ENCODE data around the gene LDB2. TPM values are rescaled to one million over a fixed set of nuclear protein-coding genes. Genes with fewer than 3 reads are reported as not detected.

The LDB2 gene
- polyA plus RNA-seq, 3 donors, result not detected

DNA sequence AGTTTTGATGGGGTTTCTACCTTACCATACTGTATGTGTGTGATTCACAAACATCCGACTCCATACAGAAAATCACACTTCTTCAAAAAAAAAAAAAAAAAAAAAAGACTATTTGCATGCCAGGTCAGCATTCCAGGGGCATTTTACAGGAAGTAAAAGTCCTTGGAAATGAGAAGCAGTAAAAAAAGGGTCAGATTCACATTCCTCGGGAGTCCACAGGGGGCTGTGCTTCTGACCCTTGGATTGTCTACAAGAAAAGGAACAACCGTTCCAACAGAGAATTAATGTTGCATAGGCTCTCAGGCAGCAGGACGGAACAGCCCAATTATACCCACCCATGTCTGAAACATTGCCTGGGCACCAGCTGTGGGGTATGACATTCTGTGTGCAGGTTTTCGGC lies 290.3 kb downstream of the LDB2 start:
- H3K36me3 ChIP-seq (replicated peaks in 1 of 2; ENCODE audit: control insufficient read depth in 1 of 2, insufficient read depth in 2 of 2, low read length in 2 of 2), result no peaks in the 10 kb centered on the region
- no peaks in the 10 kb centered on the region for H3K79me2 ChIP-seq (ENCODE audit: insufficient read depth, low read length)
- no peaks in the 10 kb centered on the region for H3K36me3 Mint-ChIP-seq
- no peak for DNase-seq
- no peaks in the 10 kb centered on the region for H3K27me3 ChIP-seq (ENCODE audit: control insufficient read depth in 2 of 2, insufficient read depth in 2 of 2, low read length in 2 of 2)
- no peak overlapping the region for H2AFZ ChIP-seq (ENCODE audit: insufficient read depth, low read depth, low read length, poor library complexity, severe bottlenecking)
- no peaks in the 10 kb centered on the region for H4K20me1 ChIP-seq (ENCODE audit: insufficient read depth, low read length)
- H3K4me3 ChIP-seq (replicated peaks in 1 of 3; ENCODE audit: low read depth in 2 of 3, low read length in 3 of 3), result no peak overlapping the region
- 95% methylated on average over 4 of the region's 5 CpGs for WGBS (ENCODE audit: insufficient coverage)
- no peak overlapping the region for H3K27ac ChIP-seq (ENCODE audit: low read depth in 1 of 2, low read length in 2 of 2)
- TF ChIP-seq, protein P1, sequence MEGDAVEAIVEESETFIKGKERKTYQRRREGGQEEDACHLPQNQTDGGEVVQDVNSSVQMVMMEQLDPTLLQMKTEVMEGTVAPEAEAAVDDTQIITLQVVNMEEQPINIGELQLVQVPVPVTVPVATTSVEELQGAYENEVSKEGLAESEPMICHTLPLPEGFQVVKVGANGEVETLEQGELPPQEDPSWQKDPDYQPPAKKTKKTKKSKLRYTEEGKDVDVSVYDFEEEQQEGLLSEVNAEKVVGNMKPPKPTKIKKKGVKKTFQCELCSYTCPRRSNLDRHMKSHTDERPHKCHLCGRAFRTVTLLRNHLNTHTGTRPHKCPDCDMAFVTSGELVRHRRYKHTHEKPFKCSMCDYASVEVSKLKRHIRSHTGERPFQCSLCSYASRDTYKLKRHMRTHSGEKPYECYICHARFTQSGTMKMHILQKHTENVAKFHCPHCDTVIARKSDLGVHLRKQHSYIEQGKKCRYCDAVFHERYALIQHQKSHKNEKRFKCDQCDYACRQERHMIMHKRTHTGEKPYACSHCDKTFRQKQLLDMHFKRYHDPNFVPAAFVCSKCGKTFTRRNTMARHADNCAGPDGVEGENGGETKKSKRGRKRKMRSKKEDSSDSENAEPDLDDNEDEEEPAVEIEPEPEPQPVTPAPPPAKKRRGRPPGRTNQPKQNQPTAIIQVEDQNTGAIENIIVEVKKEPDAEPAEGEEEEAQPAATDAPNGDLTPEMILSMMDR (IDR thresholded peaks at IDR 0.05), result no peak
- H3K9ac ChIP-seq (ENCODE audit: insufficient read depth, low read length, poor library complexity, severe bottlenecking), result no peak overlapping the region
- peaks cover 0 to 3% (median 2%) of the 10 kb centered on the region in 3 donors for H3K27me3 Mint-ChIP-seq (ENCODE audit: low read depth in 3 of 3)
- H3K9me3 ChIP-seq (replicated peaks in 1 of 2; ENCODE audit: control insufficient read depth in 1 of 2, insufficient read depth in 1 of 2, low read length in 2 of 2), result peaks cover 11 to 17% of the 10 kb centered on the region in 2 donors
- no peak overlapping the region for H3K4me3 Mint-ChIP-seq
- no peak overlapping the region for H3K27ac Mint-ChIP-seq
- intact Hi-C loops (cut with micrococcal nuclease), result no loop called here
- no peak overlapping the region for H3K4me2 ChIP-seq (replicated peaks; ENCODE audit: extremely low read depth, low read length, poor library complexity, severe bottlenecking)
- H3K9me3 Mint-ChIP-seq, result peaks cover 5 to 18% (median 11%) of the 10 kb centered on the region in 7 donors
- H3K4me1 ChIP-seq (ENCODE audit: control insufficient read depth in 1 of 2, insufficient read depth in 2 of 2, low read length in 2 of 2), result no peaks in the 10 kb centered on the region
- no peaks in the 10 kb centered on the region for H3K4me1 Mint-ChIP-seq

DNA sequence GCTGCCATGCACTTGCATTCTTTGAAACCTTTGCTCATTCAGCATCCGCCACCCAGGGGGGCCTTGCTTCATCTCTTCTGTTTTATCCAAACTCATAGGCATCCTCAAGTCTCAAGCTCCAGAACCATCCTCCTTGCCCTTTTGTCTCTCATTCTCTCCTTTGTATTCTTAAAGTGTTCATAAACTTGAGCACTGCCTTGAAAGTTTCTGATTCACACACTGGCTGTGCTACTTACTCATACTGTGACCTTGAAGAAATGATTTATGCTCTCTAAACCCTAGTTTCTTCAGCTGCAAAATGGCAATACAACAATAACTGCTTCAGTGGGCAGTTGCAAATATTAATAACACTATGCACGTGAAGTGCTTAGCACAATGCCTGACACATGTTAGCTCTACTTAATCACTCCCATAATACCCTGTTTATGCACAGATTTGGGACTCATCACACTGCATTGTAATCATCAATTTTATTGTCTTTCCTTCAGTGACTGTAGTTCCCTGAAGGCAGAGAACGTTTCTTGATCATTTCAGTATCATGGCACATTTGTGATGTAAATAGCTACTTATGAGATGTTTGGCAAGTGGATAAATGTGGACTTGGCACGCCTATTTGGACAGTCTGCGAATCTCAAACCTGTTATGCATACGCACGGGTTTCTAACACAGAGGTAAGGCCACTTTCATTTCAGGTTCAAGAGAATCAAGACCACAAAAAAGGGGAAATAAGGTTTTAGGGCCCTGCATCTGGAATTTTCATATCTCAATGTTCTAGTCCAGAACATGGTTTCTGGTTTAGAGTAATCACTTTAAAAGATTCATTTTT lies 291.0 kb downstream of the LDB2 start:
- no peaks in the 10 kb centered on the region for H3K36me3 Mint-ChIP-seq
- no peak overlapping the region for H2AFZ ChIP-seq (ENCODE audit: insufficient read depth, low read depth, low read length, poor library complexity, severe bottlenecking)
- H3K79me2 ChIP-seq (ENCODE audit: insufficient read depth, low read length), result no peaks in the 10 kb centered on the region
- H3K4me2 ChIP-seq (replicated peaks; ENCODE audit: extremely low read depth, low read length, poor library complexity, severe bottlenecking), result no peak overlapping the region
- no peak overlapping the region for H3K27ac ChIP-seq (ENCODE audit: low read depth in 1 of 2, low read length in 2 of 2)
- H3K9ac ChIP-seq (ENCODE audit: insufficient read depth, low read length, poor library complexity, severe bottlenecking), result no peak overlapping the region
- intact Hi-C loops (cut with micrococcal nuclease), result no loop called here
- H3K4me3 ChIP-seq (replicated peaks in 1 of 3; ENCODE audit: low read depth in 2 of 3, low read length in 3 of 3), result no peak overlapping the region
- H3K27ac Mint-ChIP-seq, result no peak overlapping the region
- DNase-seq, result no peak
- TF ChIP-seq, protein P1 (IDR thresholded peaks at IDR 0.05), result no peak
- 92% methylated on average over 6 of the region's 7 CpGs for WGBS (ENCODE audit: insufficient coverage)
- H3K4me1 Mint-ChIP-seq, result no peaks in the 10 kb centered on the region
- no peaks in the 10 kb centered on the region for H3K36me3 ChIP-seq (replicated peaks in 1 of 2; ENCODE audit: control insufficient read depth in 1 of 2, insufficient read depth in 2 of 2, low read length in 2 of 2)
- H3K9me3 Mint-ChIP-seq, result peaks cover 5 to 18% (median 11%) of the 10 kb centered on the region in 7 donors
- no peaks in the 10 kb centered on the region for H3K4me1 ChIP-seq (ENCODE audit: control insufficient read depth in 1 of 2, insufficient read depth in 2 of 2, low read length in 2 of 2)
- H4K20me1 ChIP-seq (ENCODE audit: insufficient read depth, low read length), result no peaks in the 10 kb centered on the region
- no peaks in the 10 kb centered on the region for H3K27me3 ChIP-seq (ENCODE audit: control insufficient read depth in 2 of 2, insufficient read depth in 2 of 2, low read length in 2 of 2)
- H3K9me3 ChIP-seq (replicated peaks in 1 of 2; ENCODE audit: control insufficient read depth in 1 of 2, insufficient read depth in 1 of 2, low read length in 2 of 2), result peaks cover 11 to 17% of the 10 kb centered on the region in 2 donors
- no peak overlapping the region for H3K4me3 Mint-ChIP-seq
- peaks cover 0 to 3% (median 2%) of the 10 kb centered on the region in 3 donors for H3K27me3 Mint-ChIP-seq (ENCODE audit: low read depth in 3 of 3)

Measured in CD14-positive monocyte (primary cell).